HG03060 (cell line): ENCODE data around the gene PEX6.

ENCODE experiments used
- ATAC-seq: cut with Tn5 transposase; IDR thresholded peaks from one replicate; pipeline ENCODE4 v1.9.1; 2021; ENCODE audit warnings: low read depth, moderate number of reproducible peaks; ENCODE audit not compliant: unreplicated experiment

Gene PEX6

DNA sequence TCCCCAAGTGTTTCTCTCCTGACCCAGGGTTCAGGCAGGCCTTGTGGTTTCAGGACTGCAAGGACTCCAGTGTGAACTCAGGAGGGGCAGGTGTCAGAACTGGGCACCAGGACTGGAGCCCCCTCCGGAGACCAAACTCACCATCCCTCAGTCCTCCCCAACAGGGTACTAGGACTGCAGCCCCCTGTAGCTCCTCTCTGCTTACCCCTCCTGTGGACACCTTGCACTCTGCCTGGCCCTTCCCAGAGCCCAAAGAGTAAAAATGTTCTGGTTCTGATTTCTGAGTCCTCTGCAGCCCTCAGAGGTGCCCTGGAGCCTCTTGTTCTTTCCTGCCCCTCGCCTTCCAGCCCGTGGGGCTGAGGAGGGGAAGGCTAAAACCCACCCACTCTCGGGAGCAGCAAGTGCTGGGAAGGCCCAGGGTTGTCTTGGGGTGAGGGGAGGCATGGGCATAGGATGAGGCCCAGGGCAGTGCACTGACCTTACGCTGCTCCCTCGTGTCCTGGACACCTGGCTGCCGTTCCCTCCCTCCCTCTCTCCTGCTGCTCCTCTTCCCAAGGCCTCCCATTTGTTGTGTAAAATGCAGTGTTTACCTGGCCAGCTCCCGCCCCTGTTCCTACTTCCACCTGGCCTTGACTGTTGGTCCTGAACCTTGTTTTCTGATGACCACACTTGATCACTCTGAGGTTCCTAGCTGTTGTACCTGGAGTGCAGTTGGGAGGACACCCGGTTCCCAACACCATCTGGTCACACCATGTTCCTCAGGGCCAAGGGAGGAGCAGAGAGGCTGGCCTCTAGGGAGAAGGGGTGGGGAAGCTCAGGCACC, 39.8 kb downstream of the PEX6 start:
- no peak for ATAC-seq

GRCh38 chr6:42938428-42938796, 40.6 kb downstream of the PEX6 start:
- no peak for ATAC-seq

GRCh38 chr6:42937548-42938427, 41.2 kb downstream of the PEX6 start:
- no peak for ATAC-seq

GRCh38 chr6:42936398-42936797, 42.6 kb downstream of the PEX6 start:
- no peak for ATAC-seq

GRCh38 chr6:42935322-42935721, 43.7 kb downstream of the PEX6 start:
- no peak for ATAC-seq

DNA sequence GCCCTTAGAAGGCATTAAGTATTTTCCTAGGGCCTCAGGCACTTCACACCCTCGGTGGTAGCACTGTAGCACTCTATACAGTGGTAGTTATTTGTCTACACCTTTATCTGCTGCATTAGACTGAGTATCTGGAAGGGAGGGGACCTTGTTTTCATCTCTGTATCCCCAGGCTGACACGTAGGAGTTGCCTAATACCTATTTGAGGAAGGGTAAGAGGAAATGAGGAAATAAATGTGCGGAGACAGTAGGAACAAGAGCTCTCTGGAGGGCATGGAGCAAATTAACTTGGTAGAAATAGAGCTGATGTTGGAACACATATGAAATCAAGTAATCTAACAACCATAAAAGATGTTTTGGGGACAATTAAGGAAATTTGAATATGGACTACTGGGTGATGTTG, 45.8 kb downstream of the PEX6 start:
- no peak for ATAC-seq

- no peak for ATAC-seq
Observed at GRCh38 chr6:42932412-42932811, 46.6 kb downstream of the PEX6 start.

- peak; percentile 39 for ATAC-seq
Observed at GRCh38 chr6:42929821-42930360, 49.1 kb downstream of the PEX6 start.

- peak; percentile 57 for ATAC-seq
Observed at GRCh38 chr6:42928986-42929820, 49.8 kb downstream of the PEX6 start, which contains the start of gene CNPY3. CNPY3 (plus strand) TSS chr6:42929480; CDS start chr6:42929571, 91 bp downstream.

DNA sequence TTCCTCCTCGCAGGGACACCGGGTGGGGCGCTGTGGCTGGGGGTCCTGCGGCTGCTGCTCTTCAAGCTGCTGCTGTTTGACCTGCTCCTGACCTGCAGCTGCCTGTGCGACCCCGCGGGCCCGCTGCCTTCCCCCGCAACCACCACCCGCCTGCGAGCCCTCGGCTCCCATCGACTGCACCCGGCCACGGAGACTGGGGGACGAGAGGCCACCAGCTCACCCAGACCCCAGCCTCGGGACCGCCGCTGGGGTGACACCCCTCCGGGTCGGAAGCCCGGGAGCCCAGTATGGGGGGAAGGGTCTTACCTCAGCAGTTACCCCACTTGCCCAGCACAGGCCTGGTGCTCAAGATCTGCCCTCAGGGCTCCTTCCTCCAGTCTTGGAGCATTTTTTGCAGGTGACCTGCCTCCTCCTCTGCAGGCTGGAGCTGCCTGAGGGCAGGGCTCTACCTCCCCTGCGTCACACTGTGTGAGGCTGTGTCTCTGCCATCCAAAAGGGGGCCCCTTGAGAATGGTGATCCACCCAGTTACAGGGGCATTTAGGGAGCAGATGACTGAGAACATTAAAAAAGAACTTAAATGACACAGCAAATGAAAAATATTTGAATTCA, 53.6 kb downstream of the PEX6 start:
- ATAC-seq = no peak

DNA sequence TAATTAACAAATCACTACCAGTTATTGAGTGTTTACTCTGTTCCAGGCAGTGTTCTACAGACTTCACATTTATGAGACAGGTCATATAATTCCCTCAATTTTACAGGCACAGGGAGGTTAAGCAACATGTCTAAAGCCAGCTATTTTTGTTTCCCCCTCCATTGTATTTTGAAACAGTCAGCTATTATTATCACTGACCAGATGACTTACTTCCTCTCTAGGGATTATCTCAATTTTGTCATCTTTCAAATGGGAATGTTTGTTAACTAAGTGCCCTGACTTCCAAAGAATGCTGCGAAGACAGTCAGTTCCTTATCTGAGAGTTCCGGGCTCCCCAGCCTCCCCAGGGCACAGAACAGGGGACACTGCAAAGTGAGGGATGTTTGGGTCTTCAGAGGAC, 55.3 kb downstream of the PEX6 start:
- no peak for ATAC-seq

- ATAC-seq = no peak
Observed at GRCh38 chr6:42921801-42922200, 57.2 kb downstream of the PEX6 start.

DNA sequence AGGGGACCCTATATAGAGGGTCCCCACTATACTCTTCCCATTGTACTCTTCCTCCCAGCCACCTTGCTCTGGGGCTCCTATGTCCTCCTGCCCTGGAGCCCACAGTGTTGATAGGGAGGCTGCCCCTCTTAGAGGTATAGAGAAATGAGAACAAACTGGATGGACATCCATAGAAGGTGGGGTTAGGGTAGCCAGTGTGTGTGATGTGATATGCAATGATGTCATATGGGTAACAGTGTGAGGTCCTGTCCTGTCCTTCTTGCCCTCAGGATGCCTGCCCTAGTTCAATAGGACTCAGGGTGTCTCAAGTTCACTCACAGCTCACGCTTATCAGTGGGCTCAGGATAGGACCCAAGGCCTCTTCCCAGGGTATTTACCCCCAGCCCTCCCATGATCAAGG, 62.7 kb downstream of the PEX6 start:
- no peak for ATAC-seq

- no peak for ATAC-seq
Observed at GRCh38 chr6:42915732-42916131, 63.2 kb downstream of the PEX6 start, which contains the start of gene PTCRA. PTCRA (plus strand) TSS chr6:42916053; CDS start chr6:42916070, 17 bp downstream.

GRCh38 chr6:42914546-42914945, 64.4 kb downstream of the PEX6 start:
- ATAC-seq = no peak
